Progenitor cell of endocrine pancreas (in vitro differentiated cells): Measurements from ENCODE around the gene KRT75. TPM values are rescaled to one million over a fixed set of nuclear protein-coding genes. Genes with fewer than 3 reads are reported as not detected.

ENCODE experiments used
- DNase-seq: peaks from one replicate; pipeline ENCODE4 v3.0.0; 2021; ENCODE audit warnings: low spot score; ENCODE audit not compliant: unreplicated experiment
- H3K27ac Mint-ChIP-seq: 2 replicates; pipeline ENCODE4 v1.8.0; 2021; ENCODE audit warnings: mild to moderate bottlenecking, moderate library complexity, mixed read lengths
- H3K27me3 Mint-ChIP-seq: 2 replicates; pipeline ENCODE4 v1.8.0; 2021; ENCODE audit warnings: mixed read lengths
- H3K36me3 Mint-ChIP-seq: 2 replicates; pipeline ENCODE4 v1.8.0; 2022; ENCODE audit warnings: mixed read lengths; ENCODE audit not compliant: insufficient read depth
- H3K4me1 Mint-ChIP-seq: 2 replicates; pipeline ENCODE4 v1.8.0; 2021; ENCODE audit warnings: low read depth, mixed read lengths
- H3K4me3 Mint-ChIP-seq: 2 replicates; pipeline ENCODE4 v1.8.0; 2021; ENCODE audit warnings: low read depth, mild to moderate bottlenecking, moderate library complexity, mixed read lengths
- H3K9me3 Mint-ChIP-seq: 2 replicates; pipeline ENCODE4 v1.8.0; 2021; ENCODE audit warnings: low read depth, mixed read lengths
- total RNA-seq: library from RNA; stranded (reverse); gene quantifications from 2 replicates; pipeline ENCODE4 v1.2.1, GENCODE V29; 2021
- TF ChIP-seq, protein P1 (sequence below): fragments of 200-600 bp; sonication (generic); IDR thresholded peaks from one replicate; pipeline ENCODE4 v1.5.0; 2021; ENCODE audit warnings: antibody characterized with exemption, mild to moderate bottlenecking; ENCODE audit not compliant: unreplicated experiment

The KRT75 gene
- total RNA-seq, 1 donor from 2014 or later: not detected

DNA sequence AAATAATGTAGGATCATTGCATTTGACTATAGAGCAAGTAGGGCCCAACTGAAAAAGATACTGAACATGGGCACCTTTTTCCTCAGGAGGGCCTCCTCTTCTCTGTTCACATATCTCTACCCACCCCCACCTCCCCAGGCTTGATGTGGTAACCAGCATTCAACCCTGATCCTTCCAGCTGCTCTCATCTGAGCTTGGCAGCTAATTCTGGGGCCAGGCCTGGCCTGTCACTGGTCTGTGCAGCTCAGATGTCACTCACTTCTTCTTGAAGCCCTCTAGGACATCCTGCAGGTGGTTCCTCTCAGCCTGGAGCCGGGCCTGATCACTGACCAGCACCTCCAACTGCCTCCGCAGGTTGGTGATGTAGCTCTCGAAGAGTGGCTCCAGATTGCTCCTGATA lies 50.8 kb downstream of the KRT75 start:
- Mint-ChIP-seq H3K36me3 (no peaks in the 10 kb centered on the region), H3K27me3 (peaks cover 39% of the 10 kb centered on the region), H3K4me1 (no peaks in the 10 kb centered on the region), H3K9me3 (no peaks in the 10 kb centered on the region), H3K4me3 (no peak overlapping the region), H3K27ac (no peak overlapping the region)
- DNase-seq: no peak
- TF ChIP-seq, protein P1, sequence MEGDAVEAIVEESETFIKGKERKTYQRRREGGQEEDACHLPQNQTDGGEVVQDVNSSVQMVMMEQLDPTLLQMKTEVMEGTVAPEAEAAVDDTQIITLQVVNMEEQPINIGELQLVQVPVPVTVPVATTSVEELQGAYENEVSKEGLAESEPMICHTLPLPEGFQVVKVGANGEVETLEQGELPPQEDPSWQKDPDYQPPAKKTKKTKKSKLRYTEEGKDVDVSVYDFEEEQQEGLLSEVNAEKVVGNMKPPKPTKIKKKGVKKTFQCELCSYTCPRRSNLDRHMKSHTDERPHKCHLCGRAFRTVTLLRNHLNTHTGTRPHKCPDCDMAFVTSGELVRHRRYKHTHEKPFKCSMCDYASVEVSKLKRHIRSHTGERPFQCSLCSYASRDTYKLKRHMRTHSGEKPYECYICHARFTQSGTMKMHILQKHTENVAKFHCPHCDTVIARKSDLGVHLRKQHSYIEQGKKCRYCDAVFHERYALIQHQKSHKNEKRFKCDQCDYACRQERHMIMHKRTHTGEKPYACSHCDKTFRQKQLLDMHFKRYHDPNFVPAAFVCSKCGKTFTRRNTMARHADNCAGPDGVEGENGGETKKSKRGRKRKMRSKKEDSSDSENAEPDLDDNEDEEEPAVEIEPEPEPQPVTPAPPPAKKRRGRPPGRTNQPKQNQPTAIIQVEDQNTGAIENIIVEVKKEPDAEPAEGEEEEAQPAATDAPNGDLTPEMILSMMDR: no peak

DNA sequence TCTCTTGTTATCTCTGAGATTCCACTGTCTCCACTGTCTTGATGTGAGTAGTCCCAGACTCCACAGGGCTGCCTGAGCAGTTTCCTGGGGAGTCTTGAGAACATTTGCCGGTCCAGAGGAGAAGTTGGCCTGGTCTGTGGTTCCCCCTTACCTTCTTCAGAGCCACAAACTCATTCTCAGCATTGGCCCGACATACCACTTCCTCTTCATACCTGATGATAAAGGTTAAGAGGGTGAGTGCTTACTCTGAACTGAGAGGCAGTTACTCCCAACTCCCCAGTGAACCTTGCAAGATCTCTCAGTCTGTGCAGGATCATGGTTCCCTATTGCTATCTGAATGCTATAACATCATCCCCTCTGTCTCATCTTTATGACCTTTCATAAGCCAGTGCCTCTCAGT lies 51.3 kb downstream of the KRT75 start:
- Mint-ChIP-seq H3K4me1 (no peaks in the 10 kb centered on the region), H3K9me3 (no peaks in the 10 kb centered on the region), H3K27me3 (peaks cover 40% of the 10 kb centered on the region), H3K36me3 (no peaks in the 10 kb centered on the region), H3K4me3 (no peak overlapping the region), H3K27ac (no peak overlapping the region)
- no peak for DNase-seq
- TF ChIP-seq, protein P1: no peak

DNA sequence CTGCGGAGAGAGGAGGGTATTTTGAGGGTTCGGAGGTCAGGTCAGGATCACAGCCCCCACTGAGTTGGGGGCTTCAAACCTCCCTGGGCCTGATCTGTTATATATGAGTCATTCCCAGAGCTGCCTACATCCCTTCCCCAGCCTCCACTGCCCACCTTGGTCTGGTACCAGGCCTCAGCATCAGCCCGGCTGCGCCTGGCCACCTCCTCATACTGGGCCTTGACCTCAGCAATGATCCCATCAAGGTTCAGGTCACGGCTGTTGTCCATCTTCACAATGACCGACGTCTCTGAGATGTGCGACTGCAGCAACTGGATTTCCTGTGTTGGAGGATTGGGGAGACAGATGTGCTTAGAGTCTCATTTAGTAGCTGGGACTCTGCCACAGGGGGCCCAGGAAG lies 53.0 kb downstream of the KRT75 start:
- no peak overlapping the region for H3K27ac Mint-ChIP-seq
- no peaks in the 10 kb centered on the region for H3K4me1 Mint-ChIP-seq
- H3K4me3 Mint-ChIP-seq: no peak overlapping the region
- H3K27me3 Mint-ChIP-seq: peaks cover 55% of the 10 kb centered on the region
- DNase-seq: no peak
- H3K36me3 Mint-ChIP-seq: no peaks in the 10 kb centered on the region
- H3K9me3 Mint-ChIP-seq: no peaks in the 10 kb centered on the region
- TF ChIP-seq, protein P1: no peak

DNA sequence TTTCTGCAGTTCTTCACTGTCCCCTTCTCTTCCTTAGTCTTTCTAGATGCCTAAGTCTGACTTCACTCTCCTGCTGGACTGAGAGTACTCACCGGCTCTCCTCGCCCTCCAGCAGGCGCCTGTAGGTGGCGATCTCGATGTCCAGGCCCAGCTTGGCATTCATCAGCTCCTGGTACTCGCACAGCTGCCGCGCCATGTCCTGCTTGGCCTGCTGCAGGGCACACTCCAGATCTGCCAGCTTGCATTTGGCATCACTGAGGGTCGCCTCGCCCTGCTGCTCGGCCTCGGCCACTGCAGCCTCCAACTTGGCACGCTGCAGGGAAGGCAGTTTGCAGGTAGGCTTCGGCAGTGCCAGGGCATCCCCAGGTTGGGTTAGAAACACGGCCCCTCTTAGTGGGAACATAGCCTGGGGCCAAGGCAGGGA lies 53.9 kb downstream of the KRT75 start:
- no peak overlapping the region for H3K4me3 Mint-ChIP-seq
- peaks cover 4% of the 10 kb centered on the region for H3K4me1 Mint-ChIP-seq
- TF ChIP-seq, protein P1: peak; percentile 52
- H3K9me3 Mint-ChIP-seq: no peaks in the 10 kb centered on the region
- DNase-seq: no peak
- no peaks in the 10 kb centered on the region for H3K36me3 Mint-ChIP-seq
- H3K27ac Mint-ChIP-seq: no peak overlapping the region
- peaks cover 64% of the 10 kb centered on the region for H3K27me3 Mint-ChIP-seq

DNA sequence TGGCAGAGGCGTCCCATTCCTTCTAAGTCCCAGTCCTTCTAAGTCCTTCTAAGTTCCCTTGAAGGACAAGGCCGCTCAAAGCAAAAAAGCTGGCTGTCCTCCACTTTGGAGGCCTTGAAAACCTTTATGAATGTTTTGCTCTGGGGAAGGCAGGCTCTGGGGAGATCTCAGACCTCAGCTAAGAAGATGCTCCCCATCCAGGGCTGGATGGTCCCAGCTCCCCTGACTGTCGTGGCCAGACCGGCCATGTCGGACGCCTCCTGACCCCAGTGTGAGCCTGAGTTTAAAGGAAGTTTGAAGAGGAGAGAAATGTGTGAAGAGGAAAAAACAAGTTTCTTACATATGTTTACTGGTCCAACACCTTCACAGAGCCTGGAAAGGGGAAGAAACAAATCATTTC lies 54.6 kb downstream of the KRT75 start:
- Mint-ChIP-seq H3K4me3 (no peak overlapping the region), H3K36me3 (no peaks in the 10 kb centered on the region), H3K27ac (no peak overlapping the region), H3K9me3 (no peaks in the 10 kb centered on the region), H3K4me1 (peaks cover 5% of the 10 kb centered on the region), H3K27me3 (peaks cover 65% of the 10 kb centered on the region)
- DNase-seq: no peak
- TF ChIP-seq, protein P1: no peak
